ENCODE data around the gene ITPR1. TPM values are rescaled to one million over a fixed set of nuclear protein-coding genes. Genes with fewer than 3 reads are reported as not detected.

ITPR1 gene
- total and polyA plus RNA-seq, 4 donors: 3.7 to 39.4 (median 8.2) TPM

GRCh38 chr3:4507024-4507596 is 14.0 kb downstream of the ITPR1 start:
- Histone ChIP-seq H3K27me3 (ENCODE audit: control insufficient read depth in 4 of 4, insufficient read depth in 4 of 4, low read length in 3 of 4) (no peaks in the 10 kb centered on the region), H3K9ac (ENCODE audit: low read depth in 1 of 2, low read length in 2 of 2) (no peak overlapping the region), H3K4me1 (ENCODE audit: control insufficient read depth in 4 of 4, insufficient read depth in 4 of 4, low read length in 3 of 4) (peaks cover 3 to 27% (median 9%) of the 10 kb centered on the region in 4 donors), H3K27ac (ENCODE audit: low read depth in 1 of 2, low read length in 2 of 2) (no peak overlapping the region), H3K9me3 (ENCODE audit: control insufficient read depth in 4 of 4, low read length in 3 of 4) (no peaks in the 10 kb centered on the region), H3K36me3 (ENCODE audit: control insufficient read depth in 4 of 4, insufficient read depth in 3 of 4, low read depth in 1 of 4, low read length in 3 of 4) (no peaks in the 10 kb centered on the region), H3K4me3 (ENCODE audit: low read depth in 1 of 3, low read length in 3 of 3) (no peak overlapping the region)
- 72% methylated on average over 5 of the region's 5 CpGs for WGBS
- peak in 1 of 2 donors; percentile 17 for TF ChIP-seq RXRA (IDR thresholded peaks at IDR 0.05)
- TF ChIP-seq, protein P1, sequence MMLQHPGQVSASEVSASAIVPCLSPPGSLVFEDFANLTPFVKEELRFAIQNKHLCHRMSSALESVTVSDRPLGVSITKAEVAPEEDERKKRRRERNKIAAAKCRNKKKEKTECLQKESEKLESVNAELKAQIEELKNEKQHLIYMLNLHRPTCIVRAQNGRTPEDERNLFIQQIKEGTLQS (IDR thresholded peaks at IDR 0.05): no peak
- TF ChIP-seq EGR1 (IDR thresholded peaks at IDR 0.05; ENCODE audit: low read depth in 2 of 2): no peak
- no peak for TF ChIP-seq JUND (IDR thresholded peaks at IDR 0.05)
- no peak for TF ChIP-seq ZBTB33 (IDR thresholded peaks at IDR 0.05)
- no peak for TF ChIP-seq YY1 (IDR thresholded peaks at IDR 0.05)
- TF ChIP-seq REST (IDR thresholded peaks at IDR 0.05): no peak
- peak; percentile 4 to 20 for TF ChIP-seq HNF4A (conservative IDR thresholded peaks at IDR 0.05)
- no peak for TF ChIP-seq SP1 (IDR thresholded peaks at IDR 0.05)
- TF ChIP-seq TAF1 (conservative IDR thresholded peaks at IDR 0.05): no peak
- DNase-seq (ENCODE audit: low spot score): no peak

DNA sequence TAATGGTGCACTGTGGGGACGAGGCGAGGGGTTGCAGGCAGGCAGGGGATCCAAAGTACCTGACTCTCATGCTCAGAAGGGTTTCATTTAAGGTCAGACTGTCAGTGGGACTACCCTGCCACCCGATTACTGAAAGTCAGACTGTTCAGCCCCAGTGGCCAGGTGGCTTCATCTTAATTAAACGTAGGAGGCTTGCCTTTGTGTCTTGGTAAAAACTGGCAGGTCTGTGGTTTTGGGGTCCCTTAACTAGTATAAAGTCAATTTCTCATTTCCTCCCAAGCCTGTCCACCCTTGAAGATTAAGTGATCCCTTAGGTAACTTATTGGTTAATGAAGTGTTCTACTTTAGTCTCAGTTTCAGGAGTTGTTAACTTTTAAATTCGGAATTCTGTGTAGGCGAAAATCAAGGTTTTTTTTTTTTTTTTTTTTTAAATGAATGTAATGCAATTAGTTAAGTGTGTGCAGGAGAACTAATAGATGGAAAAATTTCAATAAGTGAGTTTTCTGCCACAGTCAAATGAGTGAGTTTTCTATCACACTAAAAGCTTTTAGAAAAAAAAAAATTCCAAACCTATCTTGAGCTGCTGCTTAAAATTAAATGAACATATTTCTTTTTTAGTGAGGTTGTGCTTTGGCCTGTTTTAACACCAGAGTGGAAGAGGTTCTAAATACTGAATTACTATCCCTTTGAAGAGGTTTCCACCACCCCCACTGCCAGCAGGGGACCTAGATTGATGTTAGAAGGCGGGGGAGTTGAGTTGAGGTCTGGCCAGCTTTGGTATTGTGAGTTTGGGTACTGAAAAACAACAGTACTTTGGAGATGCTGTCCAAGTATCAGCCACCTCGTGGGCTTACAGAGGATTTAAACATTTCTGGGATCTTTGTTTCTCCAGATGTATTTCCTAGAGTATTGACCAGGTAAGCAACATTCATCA is 15.2 kb downstream of the ITPR1 start:
- 84% methylated on average over 8 of the region's 8 CpGs for WGBS
- TF ChIP-seq EGR1 (IDR thresholded peaks at IDR 0.05; ENCODE audit: low read depth in 2 of 2): no peak
- no peak for TF ChIP-seq GABPA (IDR thresholded peaks at IDR 0.05 in 1 of 2, conservative IDR thresholded peaks at IDR 0.05 in 1 of 2)
- TF ChIP-seq FOXA2 (IDR thresholded peaks at IDR 0.05): no peak
- no peak for TF ChIP-seq YY1 (IDR thresholded peaks at IDR 0.05)
- no peak for TF ChIP-seq FOXA1 (IDR thresholded peaks at IDR 0.05)
- no peak for TF ChIP-seq ZBTB33 (IDR thresholded peaks at IDR 0.05)
- TF ChIP-seq, protein P2, sequence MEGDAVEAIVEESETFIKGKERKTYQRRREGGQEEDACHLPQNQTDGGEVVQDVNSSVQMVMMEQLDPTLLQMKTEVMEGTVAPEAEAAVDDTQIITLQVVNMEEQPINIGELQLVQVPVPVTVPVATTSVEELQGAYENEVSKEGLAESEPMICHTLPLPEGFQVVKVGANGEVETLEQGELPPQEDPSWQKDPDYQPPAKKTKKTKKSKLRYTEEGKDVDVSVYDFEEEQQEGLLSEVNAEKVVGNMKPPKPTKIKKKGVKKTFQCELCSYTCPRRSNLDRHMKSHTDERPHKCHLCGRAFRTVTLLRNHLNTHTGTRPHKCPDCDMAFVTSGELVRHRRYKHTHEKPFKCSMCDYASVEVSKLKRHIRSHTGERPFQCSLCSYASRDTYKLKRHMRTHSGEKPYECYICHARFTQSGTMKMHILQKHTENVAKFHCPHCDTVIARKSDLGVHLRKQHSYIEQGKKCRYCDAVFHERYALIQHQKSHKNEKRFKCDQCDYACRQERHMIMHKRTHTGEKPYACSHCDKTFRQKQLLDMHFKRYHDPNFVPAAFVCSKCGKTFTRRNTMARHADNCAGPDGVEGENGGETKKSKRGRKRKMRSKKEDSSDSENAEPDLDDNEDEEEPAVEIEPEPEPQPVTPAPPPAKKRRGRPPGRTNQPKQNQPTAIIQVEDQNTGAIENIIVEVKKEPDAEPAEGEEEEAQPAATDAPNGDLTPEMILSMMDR (IDR thresholded peaks at IDR 0.05; ENCODE audit: low read depth, low read length, missing input control): no peak
- no peak for TF ChIP-seq RAD21 (IDR thresholded peaks at IDR 0.05)
- no peak for TF ChIP-seq HNF4G (IDR thresholded peaks at IDR 0.05)
- TF ChIP-seq, protein P1 (IDR thresholded peaks at IDR 0.05): no peak
- no peak for TF ChIP-seq NR2F2 (IDR thresholded peaks at IDR 0.05)
- TF ChIP-seq TAF1 (conservative IDR thresholded peaks at IDR 0.05): no peak
- no peak for TF ChIP-seq SP1 (IDR thresholded peaks at IDR 0.05)
- TF ChIP-seq HNF4A (conservative IDR thresholded peaks at IDR 0.05): no peak
- no peak for TF ChIP-seq RXRA (IDR thresholded peaks at IDR 0.05)

More for the DNA sequence above, 15.2 kb downstream of the ITPR1 start:
- DNase-seq (ENCODE audit: low spot score): no peak
- H3K9me3 ChIP-seq (ENCODE audit: control insufficient read depth in 4 of 4, low read length in 3 of 4): no peaks in the 10 kb centered on the region
- H3K4me1 ChIP-seq (ENCODE audit: control insufficient read depth in 4 of 4, insufficient read depth in 4 of 4, low read length in 3 of 4): peaks cover 3 to 27% (median 9%) of the 10 kb centered on the region in 4 donors
- no peaks in the 10 kb centered on the region for H3K36me3 ChIP-seq (ENCODE audit: control insufficient read depth in 4 of 4, insufficient read depth in 3 of 4, low read depth in 1 of 4, low read length in 3 of 4)
- no peak overlapping the region for H3K9ac ChIP-seq (ENCODE audit: low read depth in 1 of 2, low read length in 2 of 2)
- no peak overlapping the region for H3K27ac ChIP-seq (ENCODE audit: low read depth in 1 of 2, low read length in 2 of 2)
- H3K27me3 ChIP-seq (ENCODE audit: control insufficient read depth in 4 of 4, insufficient read depth in 4 of 4, low read length in 3 of 4): no peaks in the 10 kb centered on the region
- no peak overlapping the region for H3K4me3 ChIP-seq (ENCODE audit: low read depth in 1 of 3, low read length in 3 of 3)
